HG02852 (cell line): ENCODE measurements around the gene TNPO3.

Experiments used
- ATAC-seq: cut with Tn5 transposase; IDR thresholded peaks from one replicate; pipeline ENCODE4 v1.9.1; 2021; ENCODE audit warnings: mild to moderate bottlenecking, moderate library complexity; ENCODE audit not compliant: unreplicated experiment

The TNPO3 gene

DNA sequence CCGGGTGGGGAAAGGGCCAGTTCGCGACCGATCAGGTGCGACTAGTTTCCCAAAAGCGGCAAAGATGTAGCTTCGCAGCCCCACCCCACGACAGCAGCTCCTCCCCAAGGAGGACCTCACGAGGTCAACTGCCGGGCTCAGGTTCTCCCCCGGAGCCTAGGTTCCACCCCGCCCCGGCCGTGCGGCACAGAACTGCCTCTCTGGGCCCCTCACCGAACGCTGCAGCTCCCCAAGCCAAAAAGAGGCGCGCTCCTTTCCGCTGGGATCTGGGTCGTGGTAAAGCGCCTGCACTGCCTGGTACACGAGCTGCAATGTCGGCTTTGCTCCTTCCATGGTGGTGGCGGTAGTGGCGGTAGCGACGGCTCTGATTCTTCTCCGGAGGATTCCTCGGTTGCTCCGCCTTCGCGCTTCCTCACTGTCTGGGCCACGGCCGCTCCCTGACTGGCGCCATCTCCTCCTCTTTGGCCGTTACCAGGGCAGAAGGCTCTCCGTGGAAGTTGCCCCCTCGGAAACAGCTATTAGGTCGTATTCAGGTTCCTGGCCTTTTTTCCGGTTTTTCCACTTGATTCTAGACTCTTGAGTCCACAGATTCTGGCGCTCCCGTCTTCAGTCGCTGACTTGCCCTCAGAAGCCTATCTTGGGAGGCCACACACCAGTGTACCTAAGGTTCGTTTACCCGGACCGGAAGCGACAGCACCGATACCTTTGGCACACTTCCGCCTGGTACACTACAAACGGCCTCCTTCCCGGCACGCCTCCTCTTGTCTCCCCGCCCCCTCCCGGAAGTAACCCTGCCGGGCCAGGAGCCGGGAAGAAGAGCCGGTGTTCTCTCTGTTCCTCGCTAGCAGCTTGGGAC is at the start of gene TNPO3:
Gene TNPO3 (minus strand): TSS at position 674 of the 856 bp plus-strand sequence. CDS start 341 bp downstream, at position 333.
- ATAC-seq: peak; percentile 79

DNA sequence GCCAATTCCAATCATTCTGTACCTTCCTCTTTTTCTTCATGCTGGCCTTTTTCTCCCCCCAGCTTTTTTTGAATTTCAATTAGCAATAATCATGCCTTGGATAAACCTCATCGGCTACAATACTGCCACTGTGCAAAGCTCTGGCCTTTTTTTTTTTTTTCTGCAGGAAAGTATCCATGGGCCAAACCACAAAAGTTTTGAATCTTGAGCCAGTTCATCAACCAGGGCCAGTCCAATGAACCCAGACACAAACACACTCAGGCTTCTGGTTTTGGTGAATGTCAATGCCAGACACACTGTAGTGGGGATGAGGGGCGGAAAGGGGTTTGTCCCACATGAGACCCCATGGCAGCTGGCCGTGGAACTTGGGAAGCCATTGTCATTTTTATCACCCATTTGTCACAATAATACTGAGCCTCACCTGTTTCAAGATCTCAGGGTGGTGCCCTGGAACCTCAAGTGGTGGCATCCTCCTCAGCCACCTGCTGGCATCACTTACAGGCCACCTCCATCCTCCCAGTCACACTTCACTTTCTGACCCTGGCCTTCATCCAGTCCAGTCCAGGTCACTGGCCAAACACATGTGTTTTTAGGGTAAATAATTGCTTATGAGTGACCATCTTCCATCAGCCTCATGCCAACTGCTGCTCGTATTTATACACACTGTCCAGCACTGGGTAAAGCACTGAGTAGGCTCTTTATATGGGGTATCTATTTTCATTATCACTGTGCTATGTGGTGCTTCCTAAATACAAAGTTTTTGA is 48.8 kb upstream of the TNPO3 start:
- ATAC-seq: no peak

DNA sequence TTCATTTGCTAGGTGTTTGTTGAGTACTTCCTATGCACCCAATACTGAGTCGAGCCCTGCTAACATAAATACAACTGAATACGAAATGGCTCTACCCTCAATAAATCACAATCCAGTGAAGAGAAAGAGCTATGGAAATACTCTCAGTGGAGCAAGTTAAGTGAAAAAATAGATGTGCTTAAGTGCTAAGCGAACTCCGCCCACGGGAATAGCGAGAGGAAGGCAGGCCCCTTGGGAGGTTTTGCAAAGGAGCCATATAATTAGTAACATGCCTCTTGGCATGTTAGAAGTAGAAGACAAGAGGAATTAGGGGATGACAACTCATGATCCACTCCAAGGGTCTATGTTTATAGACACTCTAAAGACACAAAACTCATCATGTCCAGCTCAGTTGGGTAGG is 46.8 kb upstream of the TNPO3 start:
- no peak for ATAC-seq

DNA sequence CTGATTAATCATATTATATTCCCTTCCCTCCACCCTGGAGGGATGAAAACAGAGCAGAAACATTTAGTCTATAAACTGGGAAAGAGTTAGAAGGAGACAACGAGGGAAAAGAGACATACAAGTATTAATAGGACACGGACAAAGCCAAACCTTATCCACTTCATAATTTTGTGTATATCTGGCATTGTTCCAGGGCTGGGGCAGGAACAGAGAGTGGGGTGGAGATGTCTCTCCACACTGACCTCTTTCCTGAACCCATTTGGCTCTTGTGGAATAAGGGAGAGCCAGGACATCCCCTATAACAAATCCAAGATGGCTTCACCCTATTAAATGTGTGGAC is 45.9 kb upstream of the TNPO3 start:
- no peak for ATAC-seq

DNA sequence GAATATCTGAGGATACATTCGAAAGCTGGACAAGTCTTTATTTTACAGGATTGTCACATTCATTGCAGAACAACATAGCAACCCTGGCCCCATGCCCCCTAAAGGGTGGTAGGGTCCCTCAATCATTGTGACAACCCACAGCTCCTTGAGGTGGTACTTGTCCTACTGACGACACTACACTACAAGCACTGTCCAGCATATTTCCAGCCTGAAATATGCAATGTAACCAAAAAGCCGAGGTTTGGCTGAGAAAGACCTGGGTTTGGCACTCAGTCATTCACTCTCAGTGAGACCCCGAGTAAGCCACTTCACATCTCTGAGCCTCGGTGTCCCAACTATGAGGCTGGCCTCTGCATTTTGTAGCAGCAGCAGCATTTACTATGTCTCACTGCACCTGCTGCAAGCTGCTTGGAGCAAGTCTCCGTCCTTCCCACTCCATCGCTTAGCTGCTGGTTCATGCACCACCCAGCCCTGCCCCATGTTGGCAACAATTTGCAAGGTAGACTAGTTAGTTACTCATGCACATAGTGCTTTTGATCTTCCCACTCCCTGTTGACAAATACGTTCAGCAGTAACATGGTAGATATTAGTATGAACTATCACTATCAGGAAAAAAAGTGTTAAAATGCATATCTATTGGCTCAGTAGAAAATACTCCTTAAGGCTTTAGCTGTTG is 43.6 kb upstream of the TNPO3 start:
- ATAC-seq: no peak

DNA sequence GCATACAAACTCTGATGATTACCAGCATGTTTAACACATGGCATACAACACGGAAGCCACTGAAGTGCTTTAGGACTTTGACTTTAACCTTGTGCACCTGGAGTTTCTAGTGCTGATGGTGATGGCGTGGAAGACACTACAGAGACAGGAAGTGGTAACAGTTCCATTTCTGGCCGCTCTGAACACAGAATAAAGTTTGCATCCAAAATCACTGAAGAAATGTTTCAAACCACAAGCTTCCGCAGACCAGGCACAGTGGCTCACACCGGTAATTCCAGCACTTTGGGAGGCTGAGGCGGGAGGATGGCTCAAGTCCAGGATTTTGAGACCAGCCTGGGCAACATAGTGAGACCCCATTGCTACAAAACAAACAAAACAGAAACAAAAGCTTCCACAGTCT is 40.3 kb upstream of the TNPO3 start:
- peak; percentile 85 for ATAC-seq

DNA sequence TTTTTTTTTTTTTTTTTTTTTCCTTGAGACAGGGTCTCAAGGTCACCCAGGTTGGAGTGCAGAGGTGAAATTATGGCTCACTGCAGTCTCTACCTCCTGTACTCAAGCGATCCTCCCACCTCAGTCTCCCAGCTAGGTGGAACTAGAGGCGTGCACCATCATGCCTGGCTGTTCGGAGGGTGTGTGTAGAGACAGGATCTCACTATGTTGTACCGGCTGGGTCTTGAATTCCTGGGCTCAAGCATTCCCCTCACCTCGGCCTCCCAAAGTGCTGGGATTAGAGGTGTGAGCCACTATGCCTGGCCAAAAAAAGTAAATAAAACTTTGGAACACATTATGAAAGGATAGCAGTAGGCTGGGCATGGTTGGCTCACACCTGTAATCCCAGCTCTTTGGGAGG is 39.6 kb upstream of the TNPO3 start:
- ATAC-seq: no peak

DNA sequence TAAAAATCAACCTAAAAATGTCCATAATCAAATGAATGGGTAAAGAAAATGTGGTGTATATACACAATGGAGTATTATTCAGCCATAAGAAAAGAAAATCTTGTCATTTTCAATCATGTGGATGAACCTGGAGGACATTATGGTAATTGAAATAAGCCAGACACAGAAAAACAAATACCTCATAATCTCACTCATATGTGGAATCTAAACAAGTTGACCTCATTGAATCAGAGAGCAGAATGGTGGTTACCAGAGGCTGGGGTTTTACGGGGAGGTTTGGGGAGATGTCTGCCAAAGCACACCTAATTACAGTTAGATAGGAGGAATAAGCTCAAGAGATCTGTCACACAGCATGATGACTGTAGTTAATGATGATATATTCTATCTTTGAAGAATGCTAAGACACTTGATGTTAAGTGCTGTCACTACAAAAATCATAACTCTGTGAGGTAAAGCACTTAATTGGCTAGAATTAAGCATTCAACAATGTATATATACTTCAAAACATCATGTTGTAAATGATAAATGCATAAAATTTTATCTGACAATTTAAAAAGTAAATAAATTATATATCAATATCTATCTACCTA is 39.1 kb upstream of the TNPO3 start:
- no peak for ATAC-seq

DNA sequence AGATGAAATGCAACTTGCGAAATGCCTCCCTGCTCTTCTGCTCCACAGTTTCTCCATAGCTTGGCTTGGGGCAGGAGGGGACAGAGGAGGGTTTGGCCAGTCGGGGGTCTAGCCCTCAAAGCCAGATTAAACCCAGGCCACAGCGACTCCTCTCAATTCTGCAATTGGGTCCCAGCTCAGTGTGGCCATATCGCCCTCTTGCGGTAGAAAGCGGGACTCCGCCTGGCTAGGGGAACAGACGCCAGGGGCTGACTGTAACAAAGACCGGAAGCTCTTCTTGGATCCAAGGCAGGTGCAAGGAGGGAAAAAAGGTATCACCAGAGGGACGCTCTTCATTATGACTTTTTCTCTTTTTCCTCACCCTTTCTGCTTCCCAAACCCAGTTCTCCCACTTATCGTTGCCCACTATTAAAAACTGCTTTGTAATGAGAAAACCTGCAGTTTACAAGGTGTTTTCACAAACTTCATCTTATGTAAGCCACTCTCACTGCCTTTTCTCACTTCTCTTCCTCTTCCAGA is 36.6 kb upstream of the TNPO3 start:
- ATAC-seq: no peak

DNA sequence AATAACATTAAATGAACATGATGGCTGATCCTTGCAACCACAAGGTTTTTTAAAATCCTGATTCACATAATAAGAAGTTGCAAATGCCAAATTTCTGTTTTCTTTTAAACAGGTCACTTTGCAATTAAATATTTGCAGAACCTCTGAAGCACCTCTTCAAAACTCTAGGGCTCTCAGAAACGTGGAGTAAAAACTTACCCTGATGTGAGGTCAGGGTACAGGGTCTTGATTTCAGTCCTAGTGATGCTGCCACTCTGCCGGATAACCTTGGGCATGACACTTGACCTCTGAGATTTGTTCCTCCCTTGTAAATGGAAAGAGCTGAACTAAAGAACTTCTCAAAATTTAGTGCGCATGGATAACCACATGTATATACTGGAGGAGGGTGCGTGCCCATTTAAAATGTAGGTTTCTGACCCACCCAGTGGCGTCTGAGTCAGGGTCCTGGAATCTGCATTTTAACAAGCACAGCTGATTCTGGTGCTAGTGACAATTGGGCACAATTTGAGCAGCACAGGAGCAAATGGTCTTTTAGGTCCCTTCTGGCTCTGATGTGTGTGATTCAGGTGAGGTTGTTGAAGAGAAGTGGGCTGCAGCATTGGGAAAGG is 35.5 kb upstream of the TNPO3 start:
- ATAC-seq: no peak

DNA sequence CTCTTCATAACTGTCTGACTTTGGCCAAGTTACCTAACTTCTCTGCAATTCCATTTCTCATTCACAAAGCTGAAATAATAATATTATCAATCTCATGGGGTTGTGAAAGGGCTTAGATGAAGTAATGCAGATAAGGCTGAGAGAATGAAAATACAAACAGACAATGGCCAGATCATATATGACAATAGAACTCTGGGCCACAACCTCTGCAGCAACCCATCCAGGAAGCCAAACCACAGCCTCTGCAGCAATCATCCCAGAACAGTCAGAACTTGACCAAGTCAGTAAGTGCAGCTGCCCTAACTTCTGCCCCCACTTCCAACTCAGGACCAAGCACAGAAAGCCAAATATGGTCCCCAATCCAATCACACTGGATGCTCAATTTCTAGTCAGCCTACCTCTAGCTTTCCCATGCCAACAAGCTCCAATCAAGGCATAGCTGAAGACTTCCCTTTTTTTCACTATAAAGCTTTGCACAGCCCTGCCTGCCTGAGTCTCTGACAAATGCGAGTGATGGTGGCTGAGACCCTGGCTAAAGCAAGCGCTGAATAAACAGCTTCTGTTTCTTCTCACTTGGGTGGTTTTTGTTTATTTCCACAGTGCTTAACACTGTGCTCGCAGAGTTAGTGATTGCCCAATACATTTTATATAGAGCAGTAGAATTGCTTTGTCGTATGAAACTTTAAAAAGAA is 34.8 kb upstream of the TNPO3 start:
- ATAC-seq: peak; percentile 80

DNA sequence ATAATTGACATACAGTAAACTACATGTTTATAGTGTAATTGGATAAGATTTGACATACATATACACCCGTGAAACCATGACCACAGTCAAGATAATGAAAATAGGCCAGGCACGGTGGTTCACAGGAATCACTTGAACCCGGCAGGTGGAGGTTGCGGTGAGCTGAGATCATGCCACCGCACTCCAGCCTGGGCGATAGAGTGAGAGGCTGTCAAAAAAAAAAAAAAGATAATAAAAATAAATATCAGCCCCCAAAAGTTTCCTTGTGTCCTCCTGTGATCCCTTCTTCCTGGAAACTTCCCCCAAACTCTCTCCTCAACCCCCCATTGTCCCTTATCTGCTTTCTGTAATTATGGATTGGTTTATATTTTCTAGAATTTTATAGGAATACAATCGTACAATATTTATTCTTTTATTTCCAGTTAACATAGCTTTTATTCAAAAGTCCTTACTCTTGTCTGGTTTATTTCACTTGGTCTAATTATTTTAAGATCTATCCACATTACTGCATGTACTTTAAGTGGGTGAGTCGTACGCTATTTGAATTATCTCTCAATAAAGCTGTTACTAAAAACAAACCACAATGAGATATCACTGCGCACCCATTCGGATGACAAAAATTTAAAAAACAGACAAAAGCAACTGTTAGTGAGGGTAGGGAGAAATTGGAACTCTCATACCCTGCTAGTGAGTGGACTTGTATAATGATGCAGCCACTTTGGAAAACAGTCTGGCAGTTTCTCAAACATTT is 30.1 kb upstream of the TNPO3 start:
- ATAC-seq: no peak

DNA sequence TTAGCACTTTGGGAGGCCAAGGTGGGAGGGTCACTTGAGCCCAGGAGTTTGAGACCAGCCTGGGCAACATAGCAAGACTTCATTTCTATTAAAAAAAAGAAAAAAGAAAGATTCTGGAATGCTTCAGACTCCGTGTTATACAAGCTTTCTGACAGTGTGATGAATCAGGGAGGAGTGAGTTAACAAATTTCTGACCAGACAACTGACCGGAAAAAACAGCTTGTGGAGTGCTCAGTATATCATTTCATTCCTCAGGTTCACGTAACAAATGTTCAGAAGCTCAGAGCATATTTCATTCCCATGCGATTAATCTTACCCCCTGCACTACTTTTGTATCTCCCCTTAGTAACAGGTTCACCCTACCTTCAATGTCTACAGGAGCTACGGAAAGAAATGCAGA is 28.6 kb upstream of the TNPO3 start:
- no peak for ATAC-seq

DNA sequence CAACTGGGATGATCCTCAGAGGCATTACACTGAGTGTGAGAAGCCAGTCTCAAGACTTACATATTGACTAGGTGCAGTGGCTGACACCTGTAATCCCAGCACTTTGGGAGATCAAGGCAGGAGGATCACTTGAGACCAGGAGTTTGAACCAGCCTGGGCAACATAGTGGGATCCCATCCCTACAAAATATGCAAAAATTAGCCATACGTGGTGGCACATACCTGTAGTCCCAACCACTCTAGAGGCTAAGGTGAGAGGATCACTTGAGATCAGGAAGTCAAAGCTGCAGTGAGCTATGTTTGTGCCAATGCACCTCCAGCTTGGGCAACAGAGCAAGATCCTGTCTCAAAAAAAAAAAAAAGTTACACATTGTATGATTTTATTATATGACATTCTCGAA is 23.5 kb upstream of the TNPO3 start:
- ATAC-seq: no peak

DNA sequence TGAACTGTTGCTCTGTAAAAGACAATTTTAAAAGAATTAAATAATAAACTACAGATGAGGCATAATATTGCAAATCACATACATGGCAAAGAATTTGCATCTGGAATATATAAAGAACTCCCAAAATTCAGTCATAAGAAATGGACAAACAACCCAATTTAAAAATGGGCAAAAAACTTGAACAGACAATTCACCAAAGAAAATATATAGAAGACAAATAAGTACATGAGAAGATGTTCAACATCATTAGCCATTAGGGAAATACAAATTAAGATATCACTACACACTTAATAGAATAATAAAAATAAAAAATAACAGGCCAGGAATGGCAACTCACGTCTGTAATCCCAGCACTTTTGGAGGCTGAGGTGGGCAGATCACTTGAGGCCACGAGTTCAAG is 22.0 kb upstream of the TNPO3 start:
- ATAC-seq: no peak

DNA sequence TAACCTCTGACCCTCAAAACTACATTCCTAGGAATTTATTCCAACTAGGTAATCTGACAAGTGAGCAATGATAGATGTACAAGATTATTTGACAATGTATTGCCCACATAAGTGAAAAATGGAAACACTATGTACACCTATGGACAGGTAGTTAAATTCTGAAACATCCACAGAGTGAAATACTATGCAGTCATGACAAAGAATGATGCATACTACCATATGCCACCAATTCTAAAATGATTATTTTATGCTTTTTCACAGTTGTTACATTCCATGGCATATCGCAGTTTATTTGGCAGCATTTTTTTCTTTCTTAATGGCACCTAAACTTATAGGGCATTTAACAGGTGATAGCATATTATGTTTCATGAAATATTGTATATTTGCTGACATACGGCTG is 20.1 kb upstream of the TNPO3 start:
- no peak for ATAC-seq

DNA sequence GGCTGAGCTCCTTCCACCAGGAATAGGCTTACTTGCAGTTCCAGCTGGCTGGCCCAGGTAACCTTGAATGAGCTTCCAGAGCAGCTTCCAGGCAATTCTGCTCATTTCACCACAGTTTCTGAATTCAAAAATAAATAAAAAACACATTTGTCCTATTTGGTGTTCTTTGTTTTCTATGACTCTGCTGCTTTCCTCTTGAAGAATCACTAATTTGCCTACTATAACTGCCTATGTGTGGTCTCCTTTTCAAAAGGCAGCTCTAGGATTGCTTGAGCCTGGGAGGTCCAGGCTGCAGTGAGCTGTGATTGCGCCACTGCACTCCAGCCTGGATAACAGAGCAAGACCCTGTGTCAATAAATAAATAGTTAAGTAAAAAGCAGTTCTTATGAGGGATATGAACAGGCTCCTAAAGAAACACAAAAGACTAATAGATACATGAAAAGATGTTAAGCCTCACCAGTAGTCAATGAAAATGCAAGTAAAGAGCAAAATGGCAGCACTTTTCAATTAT is 19.5 kb upstream of the TNPO3 start:
- no peak for ATAC-seq

DNA sequence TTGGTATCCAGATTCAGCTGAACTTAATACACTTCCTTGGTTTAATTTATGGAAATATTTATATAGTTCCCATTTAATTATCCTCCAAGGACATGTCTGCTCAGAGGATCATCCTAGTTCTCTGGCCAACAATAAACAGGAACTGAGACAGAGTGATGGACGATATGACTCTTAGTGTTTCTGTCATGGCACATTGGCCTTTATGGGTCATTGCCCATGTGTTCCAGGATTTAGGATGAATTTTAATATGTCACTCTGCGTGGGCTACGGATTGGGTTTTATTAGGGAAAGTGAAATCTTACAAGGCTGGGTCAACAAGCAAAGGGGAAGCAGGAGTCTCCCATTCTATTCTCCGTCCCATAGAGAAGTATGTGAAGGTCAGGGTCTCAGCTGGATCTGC is 18.8 kb upstream of the TNPO3 start:
- ATAC-seq: no peak

DNA sequence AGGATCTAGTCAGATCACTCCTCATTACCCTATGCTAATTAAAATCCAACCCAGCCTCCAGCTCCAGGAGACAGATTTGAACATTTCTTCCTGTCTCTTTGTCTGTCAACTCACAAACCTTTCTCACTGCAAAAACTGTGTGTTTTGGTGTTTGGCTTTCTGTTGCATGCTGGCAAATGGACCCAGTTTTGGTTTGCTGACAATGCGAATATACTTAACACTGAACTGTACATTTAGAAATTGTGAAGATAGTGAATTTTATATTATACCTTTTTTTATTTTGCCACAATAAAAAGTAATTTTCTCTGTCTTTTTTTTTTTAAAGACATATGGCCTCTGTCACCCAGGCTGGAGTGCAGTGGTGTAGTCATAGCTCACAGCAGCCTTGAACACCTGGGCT is 18.3 kb upstream of the TNPO3 start:
- no peak for ATAC-seq
